ENCODE measurements around the gene B3GALNT1. TPM values are rescaled to one million over a fixed set of nuclear protein-coding genes. Genes with fewer than 3 reads are reported as not detected.
"Not testable (repeated sequence)": the region's sequence is repeated elsewhere in the genome, so short reads cannot be mapped to it uniquely, and the experiment has no call there.

The B3GALNT1 gene
- total and polyA plus RNA-seq, 4 donors, result 52.8 to 101 (median 91.8) TPM

DNA sequence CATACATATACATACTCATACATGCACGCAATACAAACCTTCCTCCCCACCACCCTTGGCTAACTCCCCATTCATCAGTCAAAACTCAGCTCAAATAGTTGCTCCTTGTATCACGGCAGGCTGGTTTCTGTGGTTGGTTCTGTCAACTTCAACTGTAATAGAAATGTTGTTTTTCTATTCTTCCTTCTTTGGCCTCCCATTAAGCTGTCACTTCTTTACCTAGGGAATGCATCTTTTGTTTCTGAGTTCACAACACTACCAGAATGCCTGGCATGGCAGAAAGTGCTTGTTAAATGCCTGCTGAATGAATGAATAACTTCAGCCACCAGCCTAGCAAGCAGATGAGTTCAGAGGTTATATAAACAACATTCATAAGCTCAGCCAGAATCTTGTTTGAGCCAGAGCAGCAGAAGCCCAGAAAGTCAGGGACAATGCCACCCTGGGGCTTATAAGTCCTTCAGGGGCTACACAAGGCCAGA, 63.1 kb downstream of the B3GALNT1 start:
- H3K9me3 ChIP-seq (ENCODE audit: control insufficient read depth, insufficient read depth, low read length), result no peaks in the 10 kb centered on the region
- no peaks in the 10 kb centered on the region for H3K36me3 ChIP-seq (ENCODE audit: control insufficient read depth, insufficient read depth, low read length)
- no peaks in the 10 kb centered on the region for H3K27me3 ChIP-seq (ENCODE audit: control insufficient read depth, insufficient read depth, low read length)
- no CpG with 5 or more reads among the region's 2 CpGs for WGBS (ENCODE audit: insufficient coverage)
- H3K4me3 ChIP-seq (ENCODE audit: low read depth, low read length), result no peak overlapping the region
- DNase-seq (ENCODE audit: low read depth in 4 of 6, low spot score in 6 of 6), result no peak
- no peak overlapping the region for H3K27ac ChIP-seq (ENCODE audit: low read depth, low read length)
- H3K4me1 ChIP-seq (ENCODE audit: control insufficient read depth, insufficient read depth, low read length), result no peaks in the 10 kb centered on the region

DNA sequence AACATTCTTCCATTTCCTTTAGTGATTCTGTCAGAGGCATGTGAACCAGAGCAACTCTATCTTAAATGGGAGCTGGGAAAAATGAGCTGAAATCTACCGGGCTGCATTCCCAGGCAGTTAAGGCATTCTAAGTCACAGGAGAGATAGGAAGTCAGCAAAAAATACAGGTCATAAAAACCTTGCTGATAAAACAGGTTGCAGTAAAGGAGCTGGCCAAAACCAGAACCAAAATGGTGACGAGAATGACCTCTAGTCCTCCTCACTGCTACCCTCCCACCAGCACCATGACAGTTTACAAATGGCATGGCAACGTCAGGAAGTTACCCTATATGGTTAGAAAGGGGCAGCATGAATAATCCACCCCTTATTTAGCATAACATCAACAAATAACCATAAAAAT, 66.4 kb downstream of the B3GALNT1 start:
- H3K4me3 ChIP-seq (ENCODE audit: low read depth, low read length), result no peak overlapping the region
- 92% methylated on average over 2 of the region's 3 CpGs for WGBS (ENCODE audit: insufficient coverage)
- H3K9me3 ChIP-seq (ENCODE audit: control insufficient read depth, insufficient read depth, low read length), result no peaks in the 10 kb centered on the region
- no peak for DNase-seq (ENCODE audit: low read depth in 4 of 6, low spot score in 6 of 6)
- H3K27ac ChIP-seq (ENCODE audit: low read depth, low read length), result no peak overlapping the region
- H3K4me1 ChIP-seq (ENCODE audit: control insufficient read depth, insufficient read depth, low read length), result no peaks in the 10 kb centered on the region
- H3K27me3 ChIP-seq (ENCODE audit: control insufficient read depth, insufficient read depth, low read length), result no peaks in the 10 kb centered on the region
- H3K36me3 ChIP-seq (ENCODE audit: control insufficient read depth, insufficient read depth, low read length), result no peaks in the 10 kb centered on the region

DNA sequence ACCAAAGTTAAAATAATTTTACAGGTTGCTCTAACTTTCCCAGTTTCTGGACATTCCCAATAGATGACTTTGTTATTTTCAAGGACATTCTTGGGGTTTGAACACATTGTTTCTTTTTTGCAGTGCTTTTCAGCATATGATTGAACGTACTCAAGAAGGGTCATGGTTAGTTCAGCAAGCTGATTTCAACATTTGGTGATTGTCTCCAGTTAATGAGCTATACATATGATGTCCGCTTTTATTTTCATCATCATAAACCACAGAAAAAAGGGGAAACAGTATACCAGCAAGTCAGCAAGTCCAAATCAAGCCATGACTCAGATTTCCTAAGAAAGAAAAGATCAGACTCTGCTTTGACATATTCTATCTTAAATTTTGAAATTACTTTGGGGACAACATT, 69.4 kb downstream of the B3GALNT1 start:
- no peaks in the 10 kb centered on the region for H3K4me1 ChIP-seq (ENCODE audit: control insufficient read depth, insufficient read depth, low read length)
- no peak overlapping the region for H3K27ac ChIP-seq (ENCODE audit: low read depth, low read length)
- no peak overlapping the region for H3K4me3 ChIP-seq (ENCODE audit: low read depth, low read length)
- H3K27me3 ChIP-seq (ENCODE audit: control insufficient read depth, insufficient read depth, low read length), result no peaks in the 10 kb centered on the region
- no peaks in the 10 kb centered on the region for H3K9me3 ChIP-seq (ENCODE audit: control insufficient read depth, insufficient read depth, low read length)
- WGBS (ENCODE audit: insufficient coverage), result no CpG with 5 or more reads among the region's 2 CpGs
- no peaks in the 10 kb centered on the region for H3K36me3 ChIP-seq (ENCODE audit: control insufficient read depth, insufficient read depth, low read length)
- DNase-seq (ENCODE audit: low read depth in 4 of 6, low spot score in 6 of 6), result no peak

DNA sequence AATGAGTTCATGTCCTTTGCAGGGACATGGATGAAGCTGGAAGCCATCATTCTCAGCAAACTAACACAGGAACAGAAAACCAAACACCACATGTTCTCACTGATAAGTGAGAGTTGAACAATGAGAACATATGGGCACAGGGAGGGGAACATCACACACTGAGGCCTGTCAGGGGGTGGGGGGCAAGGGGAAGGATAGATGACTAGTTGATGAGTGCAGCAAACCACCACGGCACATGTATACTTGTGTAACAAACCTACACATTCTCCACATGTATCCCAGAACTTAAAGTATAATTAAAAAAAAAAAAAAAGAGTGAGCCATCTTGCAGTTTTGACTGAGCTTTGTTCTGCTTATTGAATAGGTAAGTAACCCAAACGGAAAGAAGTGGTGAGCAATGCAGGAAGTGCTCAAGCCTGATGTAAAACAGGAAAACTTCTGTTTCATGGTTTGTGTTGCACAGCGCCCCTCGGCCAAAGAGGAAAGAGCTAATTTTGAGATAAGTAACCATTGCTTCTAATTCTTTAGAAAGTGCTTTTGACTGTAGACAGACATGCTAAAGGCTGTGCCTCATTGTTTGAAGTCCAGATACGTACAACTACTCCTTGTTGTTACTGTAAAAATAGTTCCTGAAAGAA, 70.1 kb downstream of the B3GALNT1 start:
- H3K9me3 ChIP-seq (ENCODE audit: control insufficient read depth, insufficient read depth, low read length); H3K27me3 ChIP-seq (ENCODE audit: control insufficient read depth, insufficient read depth, low read length); H3K36me3 ChIP-seq (ENCODE audit: control insufficient read depth, insufficient read depth, low read length); H3K27ac ChIP-seq (ENCODE audit: low read depth, low read length); H3K4me3 ChIP-seq (ENCODE audit: low read depth, low read length); DNase-seq (ENCODE audit: low read depth in 4 of 6, low spot score in 6 of 6); H3K4me1 ChIP-seq (ENCODE audit: control insufficient read depth, insufficient read depth, low read length): not testable (repeated sequence)
- 86% methylated on average over 4 of the region's 5 CpGs for WGBS (ENCODE audit: insufficient coverage)

Other genes with a start within 250 kb of the B3GALNT1 start
- 10 to 100 TPM; 46.1 to 82.2 TPM for gene NMD3, start 116.0 kb upstream of the B3GALNT1 start, total RNA-seq
- 10 to 100 TPM; 34.5 to 44.6 TPM for gene NMD3, start 116.0 kb upstream of the B3GALNT1 start, polyA plus RNA-seq (ENCODE audit: insufficient read length in 2 of 2)